Endothelial cell of umbilical vein (primary cell): Measurements from ENCODE around the gene UNC5A. TPM values are rescaled to one million over a fixed set of nuclear protein-coding genes. Genes with fewer than 3 reads are reported as not detected.

Experiments used
- BruUV-seq: library from RNA; stranded (reverse); fragments of 400-500 nt; replicated peaks from 2 replicates; lab custom pipeline; 2021; lab: Mats Ljungman, UMichigan
- CTCF ChIA-PET: fragments of 300-600, 350-600 bp; sonication (Branson Sonifier 250); formaldehyde crosslinking; loops from one replicate; lab custom pipeline; 2021; ENCODE audit warnings: antibody characterized with exemption, inconsistent platforms; lab: Charles Lee
- POLR2A ChIA-PET: fragments of 300-600, 350-600 bp; sonication (Branson Sonifier 250); formaldehyde crosslinking; loops from one replicate; lab custom pipeline; 2021; ENCODE audit warnings: antibody characterized with exemption, inconsistent platforms; lab: Charles Lee
- DNase-seq: peaks from one replicate; pipeline ENCODE4 v3.0.0-alpha.2; 2011; ENCODE audit warnings: low read depth, low spot score
- FAIRE-seq: peaks from 2 replicates; lab custom pipeline; 2011; peaks lifted over from hg19 to GRCh38; lab: Jason Lieb, UNC
- H2AFZ ChIP-seq: 2 replicates; pipeline ENCODE4 v1.6.0; 2012; ENCODE audit warnings: low read depth, low read length, control low read depth, inconsistent platforms
- H3K27ac ChIP-seq: 2 replicates; pipeline ENCODE4 v1.5.1; 2011; ENCODE audit warnings: low read depth, mild to moderate bottlenecking, control low read depth, low read length, moderate library complexity; ENCODE audit not compliant: insufficient read depth
- H3K27me3 ChIP-seq, 2 experiments: 2 replicates each; pipeline versions ENCODE4 v1.6.0 to v1.6.1; 2011; ENCODE audit warnings: low read length in 2 of 2, mixed read lengths in 1 of 2; ENCODE audit not compliant: control insufficient read depth in 2 of 2, insufficient read depth in 2 of 2
- H3K36me3 ChIP-seq, 2 experiments: 2 replicates in 1 of 2; 3 replicates in 1 of 2; pipeline ENCODE4 v1.5.1; 2011; ENCODE audit warnings: low read length in 2 of 2, mild to moderate bottlenecking in 1 of 2, moderate library complexity in 1 of 2; ENCODE audit not compliant: control insufficient read depth in 2 of 2, insufficient read depth in 2 of 2; ENCODE audit errors: extremely low read depth in 1 of 2
- H3K4me1 ChIP-seq: 3 replicates; pipeline ENCODE4 v1.5.1; 2011; ENCODE audit warnings: mild to moderate bottlenecking, low read length; ENCODE audit not compliant: control insufficient read depth, insufficient read depth; ENCODE audit errors: extremely low read depth
- H3K4me2 ChIP-seq: 2 replicates; pipeline ENCODE4 v1.6.1; 2011; ENCODE audit warnings: low read length, control low read depth, mixed read lengths; ENCODE audit not compliant: insufficient read depth
- H3K4me3 ChIP-seq, 3 experiments: fragments of 200-600 bp in 1 of 3; sonication (generic), shearing (Covaris generic) in 1 of 3; replicated peaks in 1 of 3; 2 replicates each; pipeline ENCODE4 v1.5.1; 2011 to 2016; ENCODE audit warnings: control low read depth in 3 of 3, low read length in 3 of 3, mild to moderate bottlenecking in 2 of 3, inconsistent platforms in 1 of 3, low read depth in 1 of 3, moderate library complexity in 1 of 3; ENCODE audit not compliant: insufficient read depth in 1 of 3
- H3K79me2 ChIP-seq: 2 replicates; pipeline ENCODE4 v1.6.0; 2012; ENCODE audit warnings: low read length, inconsistent platforms; ENCODE audit not compliant: control insufficient read depth, insufficient read depth
- H3K9ac ChIP-seq: replicated peaks from 2 replicates; pipeline ENCODE3; 2011; ENCODE audit warnings: low read length, control low read depth; ENCODE audit not compliant: insufficient read depth; ENCODE audit errors: extremely low read depth
- H3K9me1 ChIP-seq: replicated peaks from 3 replicates; pipeline ENCODE4 v1.6.0; 2011; ENCODE audit warnings: mild to moderate bottlenecking, low read length; ENCODE audit not compliant: control insufficient read depth, insufficient read depth; ENCODE audit errors: extremely low read depth
- H3K9me3 ChIP-seq: replicated peaks from 2 replicates; pipeline ENCODE4 v1.5.1; 2012; ENCODE audit warnings: low read length, inconsistent platforms; ENCODE audit not compliant: control insufficient read depth, insufficient read depth
- H4K20me1 ChIP-seq: replicated peaks from 2 replicates; pipeline ENCODE3; 2011; ENCODE audit warnings: mild to moderate bottlenecking, low read length; ENCODE audit not compliant: control insufficient read depth, insufficient read depth; ENCODE audit errors: extremely low read depth
- CTCF ChIP-seq, 2 donors: IDR thresholded peaks; 1 replicate in 1 of 2; 2 replicates in 1 of 2; pipeline ENCODE4 v1.5.1; 2011; ENCODE audit warnings: low read length in 2 of 2, mild to moderate bottlenecking in 2 of 2, moderate library complexity in 2 of 2, control low read depth in 1 of 2, inconsistent platforms in 1 of 2, low read depth in 1 of 2; ENCODE audit not compliant: insufficient read depth in 1 of 2; ENCODE audit errors: extremely low read depth in 1 of 2
- EZH2 ChIP-seq: IDR thresholded peaks from 2 replicates; pipeline ENCODE4 v1.6.1; 2012; ENCODE audit warnings: borderline replicate concordance, low read depth, mild to moderate bottlenecking, moderate library complexity, low read length, inconsistent platforms; ENCODE audit not compliant: severe bottlenecking
- FOS ChIP-seq: IDR thresholded peaks from 2 replicates; pipeline ENCODE4 v1.6.1; 2011; ENCODE audit warnings: mild to moderate bottlenecking, low read length, moderate library complexity, borderline replicate concordance; ENCODE audit not compliant: insufficient read depth
- GATA2 ChIP-seq: IDR thresholded peaks from 2 replicates; pipeline ENCODE4 v1.7.0; 2011; ENCODE audit warnings: low read depth, mild to moderate bottlenecking, moderate library complexity, mixed read lengths, low read length; ENCODE audit not compliant: insufficient read length, insufficient read depth
- JUN ChIP-seq: IDR thresholded peaks from 2 replicates; pipeline ENCODE4 v1.6.1; 2011; ENCODE audit warnings: borderline replicate concordance, low read depth; ENCODE audit not compliant: insufficient read length, insufficient read depth
- MAX ChIP-seq: IDR thresholded peaks from 2 replicates; pipeline ENCODE4 v1.6.1; 2011; ENCODE audit not compliant: insufficient read depth, insufficient read length
- MYC ChIP-seq: IDR thresholded peaks from one replicate; pipeline ENCODE4 v1.6.1; 2011; ENCODE audit warnings: mild to moderate bottlenecking, low read depth, low read length
- POLR2A ChIP-seq: IDR thresholded peaks from 2 replicates; pipeline ENCODE4 v1.6.1; 2012; ENCODE audit warnings: low read depth, mild to moderate bottlenecking, control low read depth, low read length
- POLR2AphosphoS5 ChIP-seq: IDR thresholded peaks from 2 replicates; pipeline ENCODE4 v1.6.1; 2012; ENCODE audit warnings: low read depth, mild to moderate bottlenecking, control low read depth, low read length, moderate library complexity; ENCODE audit not compliant: insufficient read depth
- dilution Hi-C: fragments of 300-500 bp; cut with MboI; formaldehyde crosslinking; loops from one replicate; pipeline ENCODE4 v1.15.0; 2019; ENCODE audit warnings: low sequenced_read_pairs; ENCODE audit not compliant: extremely low pct_ligation_motif_present
- intact Hi-C: fragments of 100-400 bp; cut with micrococcal nuclease; formaldehyde crosslinking; loops from one replicate; pipeline ENCODE4 v1.10.0; 2022
- polyA plus RNA-seq, 4 experiments: library from polyadenylated mRNA; depleted of rRNA in 3 of 4; stranded (reverse) in 3 of 4; unstranded in 1 of 4; fragments of >200 nt; gene quantifications; 2 replicates each; pipeline versions ENCODE4 v1.2.1 to v1.2.3, GENCODE V29; 2011 to 2012; ENCODE audit warnings: missing spikeins in 1 of 4
- total RNA-seq: library from RNA; stranded (reverse); gene quantifications from 2 replicates; pipeline ENCODE4 v1.2.3, GENCODE V29; 2021

UNC5A gene
- total and polyA plus RNA-seq, 2 donors (not counting 3 experiments of a cell fraction or from before 2014, with no cell fraction given): 0.08 to 0.22 TPM

DNA sequence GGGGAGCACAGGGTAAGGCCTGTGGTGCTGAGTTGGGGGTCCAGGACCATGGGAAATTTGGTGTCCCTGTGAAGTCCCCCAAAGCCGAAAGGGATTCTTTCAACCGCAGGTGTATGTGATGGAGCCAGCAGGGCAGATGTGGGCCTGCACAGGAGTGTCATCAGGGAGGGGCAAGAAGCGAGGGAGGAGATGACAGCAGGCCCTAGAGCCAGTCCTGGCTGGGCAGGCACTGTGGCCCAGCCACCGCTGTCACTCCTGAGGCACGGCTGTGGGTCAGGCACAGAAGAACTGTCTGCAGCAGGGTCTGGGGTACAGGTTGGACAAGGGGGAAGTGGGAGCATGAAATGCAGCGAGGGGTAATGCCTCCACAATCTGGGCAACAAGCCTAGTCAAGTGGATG is 83.9 kb downstream of the UNC5A start:
- Histone ChIP-seq H3K4me2 (no peak overlapping the region), H3K79me2 (no peaks in the 10 kb centered on the region), H3K9me3 (no peaks in the 10 kb centered on the region), H3K4me3 (no peak overlapping the region), H3K9me1 (no peaks in the 10 kb centered on the region), H4K20me1 (no peaks in the 10 kb centered on the region), H3K9ac (no peak overlapping the region), H3K36me3 (no peaks in the 10 kb centered on the region), H2AFZ (no peak overlapping the region), H3K27ac (no peak overlapping the region), H3K27me3 (peaks cover 2% of the 10 kb centered on the region in 2 experiments), H3K4me1 (peaks cover 3% of the 10 kb centered on the region)
- CTCF ChIA-PET: interaction anchor here (1.9 kb wide), 1 partner anchor 234 kb away, joined by 7 read pairs; no protein-coding TSS in a partner anchor
- no peak for DNase-seq
- POLR2A ChIA-PET: no interaction called here
- no peak for FAIRE-seq
- dilution Hi-C loops (no loop called here), intact Hi-C loops (no loop called here)
- no TSS peak for BruUV-seq
- no peak for TF ChIP-seq POLR2A
- TF ChIP-seq EZH2: no peak
- TF ChIP-seq CTCF (IDR thresholded peaks at IDR 0.05; ENCODE audit: extremely low read depth in 1 of 2, insufficient read depth in 1 of 2, low read depth in 1 of 2, low read length in 2 of 2): no peak
- TF ChIP-seq MAX: no peak
- no peak for TF ChIP-seq MYC
- TF ChIP-seq JUN: no peak

DNA sequence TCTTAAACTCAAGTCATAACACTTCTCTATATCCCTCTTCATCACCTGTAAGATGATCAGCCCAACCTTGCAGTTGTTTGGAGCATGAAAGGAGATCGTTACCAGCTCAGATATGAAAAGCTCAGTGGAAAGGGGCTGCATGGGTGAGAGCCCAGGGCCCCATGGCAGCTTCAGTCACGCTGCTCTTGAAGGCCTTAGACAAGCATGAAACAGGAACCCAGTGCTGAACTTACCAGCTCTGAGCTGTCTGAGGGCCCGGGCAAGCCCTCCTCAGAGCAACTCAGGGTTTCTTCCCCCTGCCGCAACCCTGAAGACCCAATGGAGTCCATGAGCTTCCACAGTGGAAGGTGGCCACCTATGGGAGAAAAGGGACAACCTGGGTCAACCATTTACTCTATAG is 85.5 kb downstream of the UNC5A start:
- dilution Hi-C loops (no loop called here), intact Hi-C loops (no loop called here)
- Histone ChIP-seq H4K20me1 (no peaks in the 10 kb centered on the region), H3K27ac (no peak overlapping the region), H3K4me1 (peaks cover 11% of the 10 kb centered on the region), H3K4me3 (no peak overlapping the region), H3K9me1 (no peaks in the 10 kb centered on the region), H3K79me2 (no peaks in the 10 kb centered on the region), H3K4me2 (no peak overlapping the region), H2AFZ (no peak overlapping the region), H3K9ac (no peak overlapping the region), H3K36me3 (peaks cover 0 to 2% of the 10 kb centered on the region in 2 experiments), H3K27me3 (peaks cover 2% of the 10 kb centered on the region in 2 experiments), H3K9me3 (no peaks in the 10 kb centered on the region)
- ChIA-PET POLR2A (no interaction called here), CTCF (interaction anchor here (0.7 to 7.3 kb wide), 2 partner anchors 216 to 235 kb away, joined by 3 to 42 read pairs; no protein-coding TSS in a partner anchor)
- TF ChIP-seq POLR2A (no peak), FOS (no peak), JUN (no peak), EZH2 (no peak), CTCF (IDR thresholded peaks at IDR 0.05; ENCODE audit: extremely low read depth in 1 of 2, insufficient read depth in 1 of 2, low read depth in 1 of 2, low read length in 2 of 2) (no peak), MYC (no peak), MAX (no peak), POLR2AphosphoS5 (no peak), GATA2 (no peak)
- BruUV-seq: no TSS peak
- FAIRE-seq (no peak), DNase-seq (no peak)
